Activated naive CD8-positive, alpha-beta T cell treated with anti-CD3 and anti-CD28 coated beads, Interleukin-2, amount 10 ng/mL, durations not matched to agents 7 days and 5 days (primary cell): ENCODE data around the gene IGBP1. TPM values are rescaled to one million over a fixed set of nuclear protein-coding genes. Genes with fewer than 3 reads are reported as not detected.
"Not testable (repeated sequence)": the region's sequence is repeated elsewhere in the genome, so short reads cannot be mapped to it uniquely, and the experiment has no call there.

Experiments used
- ATAC-seq: fragments of 150-1000 bp; cut with Tn5 transposase; one replicate; pipeline ENCODE4 v1.10.0; 2021; ENCODE audit warnings: low read depth, moderate library complexity
- POLR2A ChIA-PET: fragments of 350-600 bp; sonication (Branson Sonifier 250); formaldehyde crosslinking; loops from one replicate; lab custom pipeline; 2021; ENCODE audit warnings: antibody characterized with exemption; lab: Charles Lee
- DNase-seq: peaks from one replicate; pipeline ENCODE4 v3.0.0; 2021
- H3K27ac Mint-ChIP-seq: one replicate; pipeline ENCODE4 v1.8.0; 2022; ENCODE audit warnings: mild to moderate bottlenecking, mixed read lengths
- H3K27me3 Mint-ChIP-seq: one replicate; pipeline ENCODE4 v1.8.0; 2022; ENCODE audit warnings: mild to moderate bottlenecking, moderate library complexity, mixed read lengths
- H3K36me3 Mint-ChIP-seq: one replicate; pipeline ENCODE4 v1.8.0; 2021; ENCODE audit warnings: mild to moderate bottlenecking, mixed read lengths
- H3K4me1 Mint-ChIP-seq: one replicate; pipeline ENCODE4 v1.8.0; 2021; ENCODE audit warnings: mixed read lengths
- H3K4me3 Mint-ChIP-seq: one replicate; pipeline ENCODE4 v1.8.0; 2022; ENCODE audit warnings: mild to moderate bottlenecking, moderate library complexity, mixed read lengths
- H3K9me3 Mint-ChIP-seq: one replicate; pipeline ENCODE4 v1.8.0; 2021; ENCODE audit warnings: mixed read lengths
- total RNA-seq, 2 experiments: library from RNA; stranded (reverse); gene quantifications; one replicate each; pipeline ENCODE4 v1.2.3, GENCODE V29; 2021

IGBP1 gene
- total RNA-seq, 2 experiments from 2014 or later = 52.8 to 57.8 TPM

DNA sequence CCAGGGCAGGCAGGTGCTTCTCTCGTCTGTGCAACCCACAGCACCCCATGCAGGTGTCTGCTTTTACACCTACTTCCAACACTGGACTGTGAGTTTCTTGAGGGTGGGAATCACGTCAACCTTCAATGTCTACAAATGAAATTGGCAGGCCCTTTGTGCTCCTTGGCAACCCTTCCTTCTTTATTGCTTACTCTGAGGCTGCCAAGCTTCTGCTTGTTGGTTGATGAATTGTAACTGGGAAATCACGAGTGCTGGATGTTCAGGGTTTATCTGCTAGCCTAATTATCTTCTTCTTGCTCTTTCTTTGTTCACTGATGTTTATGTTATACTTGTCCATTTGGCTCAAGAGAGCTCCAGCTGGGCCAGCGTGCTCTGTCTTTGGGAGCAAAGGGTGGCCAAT lies 41.5 kb downstream of the IGBP1 start:
- peaks cover 3% of the 10 kb centered on the region for H3K4me1 Mint-ChIP-seq
- POLR2A ChIA-PET = no interaction called here
- DNase-seq (no peak), ATAC-seq (no peak)
- H3K9me3 Mint-ChIP-seq = no peaks in the 10 kb centered on the region
- no peaks in the 10 kb centered on the region for H3K36me3 Mint-ChIP-seq
- no peak overlapping the region for H3K27ac Mint-ChIP-seq
- peaks cover 4% of the 10 kb centered on the region for H3K27me3 Mint-ChIP-seq
- H3K4me3 Mint-ChIP-seq = no peak overlapping the region

DNA sequence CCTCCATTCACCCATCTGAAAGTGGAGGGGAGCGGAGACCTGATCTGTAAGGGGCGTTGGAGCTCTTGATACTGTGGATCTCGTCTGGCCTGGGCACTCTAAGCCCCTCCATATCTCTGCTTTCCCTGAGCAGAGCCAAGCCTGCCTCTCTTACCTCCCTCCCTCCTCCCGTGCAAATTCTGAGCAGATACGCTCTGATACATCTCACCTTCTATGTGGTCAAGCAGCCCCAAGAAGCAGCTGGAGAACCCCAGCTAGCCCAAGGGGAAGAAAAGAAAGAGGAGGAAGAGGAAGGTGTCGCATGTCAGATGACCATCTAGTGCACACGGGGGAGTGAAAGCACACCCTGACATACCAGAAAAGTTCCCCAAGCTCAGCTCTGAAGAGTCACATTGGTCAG lies 42.1 kb downstream of the IGBP1 start:
- Mint-ChIP-seq H3K27ac (no peak overlapping the region), H3K4me3 (no peak overlapping the region), H3K27me3 (peaks cover 4% of the 10 kb centered on the region), H3K36me3 (no peaks in the 10 kb centered on the region), H3K4me1 (peaks cover 3% of the 10 kb centered on the region), H3K9me3 (no peaks in the 10 kb centered on the region)
- ATAC-seq (no peak), DNase-seq (no peak)
- POLR2A ChIA-PET = no interaction called here

DNA sequence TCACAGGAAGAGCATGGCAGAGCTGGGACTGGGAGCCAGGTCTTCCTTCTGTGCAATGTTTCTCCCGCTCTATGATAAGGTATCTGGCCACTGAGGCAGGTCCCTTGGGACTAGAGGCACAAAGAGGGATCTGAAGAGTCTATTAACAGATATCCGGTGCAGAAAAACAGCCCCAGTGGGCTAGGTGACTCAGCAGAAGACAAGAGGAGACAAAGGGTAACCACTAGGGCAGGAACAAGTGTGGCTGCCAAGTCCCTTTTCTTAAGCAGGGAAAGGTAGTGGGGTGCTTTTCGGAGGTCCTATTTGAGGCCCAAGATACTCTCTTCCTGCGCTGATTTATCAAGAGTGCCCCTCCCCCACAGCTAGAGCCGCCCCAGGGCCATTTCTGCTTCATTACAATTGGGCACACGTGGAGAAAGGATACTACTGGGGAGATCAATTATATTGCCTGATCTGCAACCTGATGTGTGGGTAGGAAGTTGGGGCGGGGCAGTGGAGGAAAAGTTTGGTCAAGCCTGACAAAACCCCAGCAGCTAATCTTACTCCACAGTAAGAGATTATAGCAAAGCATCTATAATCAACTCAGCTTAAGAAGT lies 43.8 kb downstream of the IGBP1 start, which contains the start of gene DGAT2L6:
Gene DGAT2L6, plus strand, starts transcription at position 546 of the 596 bp plus-strand sequence. CDS start 100 bp downstream, outside the sequence.
- ATAC-seq = no peak
- Mint-ChIP-seq H3K4me1 (peaks cover 4% of the 10 kb centered on the region), H3K27ac (no peak within 1 kb of the TSS), H3K4me3 (peak within 1 kb of the TSS; percentile 42), H3K27me3 (peaks cover 4% of the 10 kb centered on the region), H3K36me3 (no peaks in the 10 kb centered on the region), H3K9me3 (no peaks in the 10 kb centered on the region)
- DNase-seq = no peak
- POLR2A ChIA-PET = interaction anchor here (0.9 kb wide), 1 partner anchor 44 kb away, joined by 4 read pairs; the partner anchor contains the start of gene IGBP1

DNA sequence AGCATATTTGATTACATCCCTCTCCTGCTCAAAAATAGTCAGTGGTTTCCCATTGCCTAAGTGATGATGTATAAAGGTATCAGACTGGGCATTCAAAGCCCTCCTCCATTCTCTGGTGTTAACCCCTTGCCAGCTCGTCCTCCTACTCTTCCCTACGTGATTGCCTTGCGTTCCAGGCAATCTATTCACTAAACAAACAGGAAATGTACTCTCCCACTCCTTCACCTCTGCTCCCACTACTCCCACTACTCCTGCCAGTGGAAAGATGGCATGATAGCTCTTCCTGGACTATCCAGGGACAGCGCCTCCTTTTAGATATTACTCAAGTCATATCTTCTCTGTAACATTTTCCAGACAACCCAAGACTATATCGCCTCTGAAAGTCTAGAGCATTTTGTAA lies 49.8 kb downstream of the IGBP1 start:
- Mint-ChIP-seq H3K4me1 (peaks cover 3% of the 10 kb centered on the region), H3K4me3 (no peak overlapping the region), H3K36me3 (no peaks in the 10 kb centered on the region), H3K27ac (no peak overlapping the region), H3K27me3 (no peaks in the 10 kb centered on the region), H3K9me3 (no peaks in the 10 kb centered on the region)
- POLR2A ChIA-PET = no interaction called here
- ATAC-seq (no peak), DNase-seq (no peak)

DNA sequence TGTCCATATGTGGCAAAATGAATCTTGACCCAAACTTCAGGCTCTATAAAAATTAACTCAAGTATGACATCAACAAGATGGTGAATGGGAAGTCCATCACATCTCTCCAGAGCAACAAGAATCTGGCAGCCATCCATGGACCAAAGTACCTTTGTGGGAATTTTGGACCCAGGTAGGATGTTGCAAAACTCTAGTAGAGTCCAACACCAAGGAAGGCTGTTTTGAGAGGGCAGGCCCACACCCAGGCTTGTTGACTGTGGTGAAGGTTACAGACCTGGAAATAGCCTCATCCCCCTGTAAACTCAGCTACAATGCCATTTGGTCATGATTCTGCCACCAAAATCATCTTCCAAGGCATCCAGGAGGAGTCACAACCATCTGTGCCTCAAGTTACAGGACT lies 57.0 kb downstream of the IGBP1 start:
- no peak for ATAC-seq
- POLR2A ChIA-PET = no interaction called here
- Mint-ChIP-seq H3K4me3 (no peak overlapping the region), H3K27me3 (peaks cover 18% of the 10 kb centered on the region), H3K4me1 (no peaks in the 10 kb centered on the region), H3K27ac (no peak overlapping the region), H3K36me3 (no peaks in the 10 kb centered on the region), H3K9me3 (no peaks in the 10 kb centered on the region)
- DNase-seq = no peak

DNA sequence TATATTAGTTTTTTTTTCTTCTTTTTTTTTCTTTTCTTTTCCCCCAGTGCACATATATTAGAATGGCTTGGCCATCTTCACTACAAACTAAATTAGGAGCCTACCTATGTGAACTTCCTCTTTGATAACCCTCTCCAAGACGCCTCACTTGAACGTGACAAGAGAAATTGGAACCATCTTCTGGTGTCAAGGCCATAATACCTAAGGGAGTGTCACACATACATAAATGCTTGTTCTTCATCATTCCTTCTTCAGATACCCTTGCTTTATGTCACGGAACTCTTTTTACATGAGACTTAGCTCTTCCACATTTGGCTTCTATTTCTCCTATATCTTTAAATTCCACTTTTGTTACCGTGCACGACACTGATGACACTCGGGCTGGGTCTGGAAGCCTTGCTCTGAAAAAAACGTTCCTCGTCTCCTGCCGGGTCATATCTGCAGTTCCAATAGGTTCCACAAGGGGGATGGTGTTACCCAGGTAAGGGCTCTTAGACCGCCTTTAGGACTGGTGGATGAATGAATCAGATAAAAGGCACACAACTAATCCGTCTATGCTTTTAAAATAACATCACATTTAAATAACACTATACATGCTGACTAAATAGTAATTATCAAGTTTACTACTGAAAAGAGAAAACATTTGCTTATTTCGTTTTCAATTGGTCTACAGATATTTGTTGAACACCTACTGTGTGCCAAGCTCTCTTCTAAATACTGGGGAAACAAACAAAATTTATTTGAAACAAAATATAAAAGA lies 63.9 kb downstream of the IGBP1 start:
- Mint-ChIP-seq H3K36me3 (no peaks in the 10 kb centered on the region), H3K27ac (no peak overlapping the region), H3K4me3 (peak overlapping the region; percentile 61), H3K27me3 (peaks cover 8% of the 10 kb centered on the region), H3K9me3 (no peaks in the 10 kb centered on the region), H3K4me1 (peaks cover 3% of the 10 kb centered on the region)
- POLR2A ChIA-PET = no interaction called here
- ATAC-seq (peak; percentile 61), DNase-seq (peak; percentile 27)

DNA sequence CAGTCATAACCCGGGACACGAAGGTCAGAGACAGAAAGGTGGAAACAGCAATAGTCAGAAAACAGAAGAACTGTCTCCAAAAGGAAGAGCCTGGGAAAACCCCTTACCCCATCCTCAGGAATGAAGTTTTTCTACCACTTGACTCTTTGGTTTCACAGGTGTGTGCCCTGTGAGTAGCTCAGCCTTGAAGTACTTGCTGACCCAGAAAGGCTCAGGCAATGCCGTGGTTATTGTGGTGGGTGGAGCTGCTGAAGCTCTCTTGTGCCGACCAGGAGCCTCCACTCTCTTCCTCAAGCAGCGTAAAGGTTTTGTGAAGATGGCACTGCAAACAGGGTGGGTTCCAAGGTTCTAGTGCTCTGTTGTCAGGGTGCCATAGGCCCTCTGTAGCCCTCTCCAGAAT lies 68.5 kb downstream of the IGBP1 start:
- Mint-ChIP-seq H3K4me3 (no peak overlapping the region), H3K36me3 (no peaks in the 10 kb centered on the region), H3K27ac (no peak overlapping the region), H3K9me3 (no peaks in the 10 kb centered on the region), H3K4me1 (peaks cover 3% of the 10 kb centered on the region), H3K27me3 (no peaks in the 10 kb centered on the region)
- DNase-seq = no peak
- POLR2A ChIA-PET = no interaction called here
- ATAC-seq = no peak

DNA sequence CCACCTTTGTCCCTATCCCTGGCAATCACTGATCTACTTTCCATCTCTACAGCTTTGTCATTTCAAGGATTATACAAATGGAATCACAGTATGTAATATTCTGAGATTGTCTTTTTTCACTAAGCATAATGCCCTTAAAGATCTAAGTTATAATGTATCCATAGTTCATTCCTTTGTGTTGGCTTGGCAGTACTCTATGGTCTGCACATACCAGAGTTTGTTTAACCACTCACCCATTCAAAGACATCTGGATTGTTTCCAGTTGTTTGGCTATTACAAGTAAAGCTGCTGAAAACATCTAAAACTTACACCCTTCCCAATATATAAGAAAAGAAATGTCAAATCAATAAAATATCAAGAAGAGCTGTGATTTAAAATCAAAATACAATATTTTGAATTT lies 75.2 kb downstream of the IGBP1 start:
- Mint-ChIP-seq H3K4me3 (no peak overlapping the region), H3K9me3 (no peaks in the 10 kb centered on the region), H3K27me3 (peaks cover 7% of the 10 kb centered on the region), H3K4me1 (no peaks in the 10 kb centered on the region), H3K27ac (no peak overlapping the region), H3K36me3 (no peaks in the 10 kb centered on the region)
- POLR2A ChIA-PET = no interaction called here
- no peak for DNase-seq
- no peak for ATAC-seq

DNA sequence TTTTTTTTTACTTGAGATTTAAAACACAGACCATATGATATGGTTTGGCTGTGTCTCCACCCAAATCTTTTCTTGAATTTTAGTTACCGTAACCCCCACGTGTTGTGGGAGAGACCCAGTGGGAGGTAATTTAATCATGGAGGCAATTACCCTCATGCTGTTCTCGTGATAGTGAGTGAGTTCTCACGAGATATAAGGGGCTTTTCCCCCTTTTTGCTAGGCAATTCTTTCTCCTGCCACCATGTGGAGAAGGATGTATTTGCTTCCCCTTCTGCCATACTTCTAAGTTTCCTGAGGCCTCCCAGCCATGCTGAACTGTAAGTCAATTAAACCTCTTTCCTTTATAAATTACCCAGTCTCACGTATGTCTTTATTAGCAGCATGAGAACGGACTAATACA lies 76.3 kb downstream of the IGBP1 start:
- POLR2A ChIA-PET, H3K36me3 Mint-ChIP-seq, ATAC-seq, H3K27ac Mint-ChIP-seq, H3K9me3 Mint-ChIP-seq, H3K27me3 Mint-ChIP-seq, DNase-seq, H3K4me1 Mint-ChIP-seq, H3K4me3 Mint-ChIP-seq: not testable (repeated sequence)

Other genes starting within 250 kb of the IGBP1 start
- not detected for gene AWAT2, start 83.5 kb upstream of the IGBP1 start, total RNA-seq
- gene OTUD6A, start 71.0 kb upstream of the IGBP1 start, total RNA-seq = not detected
- gene DGAT2L6, start 44.0 kb downstream of the IGBP1 start, total RNA-seq = not detected
- not detected for gene AWAT1, start 101.2 kb downstream of the IGBP1 start, total RNA-seq
- gene P2RY4, start 126.8 kb downstream of the IGBP1 start, total RNA-seq = under 1 TPM in 1 of 2 experiments, not detected in 1; 0.19 TPM
- not detected for gene ARR3, start 134.9 kb downstream of the IGBP1 start, total RNA-seq
- not detected for gene RAB41, start 148.7 kb downstream of the IGBP1 start, total RNA-seq
- 10 to 100 TPM; 27.0 to 31.2 TPM for gene PDZD11, start 156.5 kb downstream of the IGBP1 start, total RNA-seq
- gene KIF4A, start 156.7 kb downstream of the IGBP1 start, total RNA-seq = 10 to 100 TPM; 27.9 to 28.8 TPM